GM15510 (cell line): Measurements from ENCODE around the gene LYPLA2.
A peak's percentile ranks its signal among the peaks of the same experiment; 100 is the strongest.

Source experiments
- POLR2A ChIP-seq: IDR thresholded peaks from 3 replicates; pipeline ENCODE4 v1.6.1; 2011; ENCODE audit warnings: borderline replicate concordance; ENCODE audit not compliant: insufficient read length; ENCODE audit errors: extremely low read depth

The LYPLA2 gene

DNA sequence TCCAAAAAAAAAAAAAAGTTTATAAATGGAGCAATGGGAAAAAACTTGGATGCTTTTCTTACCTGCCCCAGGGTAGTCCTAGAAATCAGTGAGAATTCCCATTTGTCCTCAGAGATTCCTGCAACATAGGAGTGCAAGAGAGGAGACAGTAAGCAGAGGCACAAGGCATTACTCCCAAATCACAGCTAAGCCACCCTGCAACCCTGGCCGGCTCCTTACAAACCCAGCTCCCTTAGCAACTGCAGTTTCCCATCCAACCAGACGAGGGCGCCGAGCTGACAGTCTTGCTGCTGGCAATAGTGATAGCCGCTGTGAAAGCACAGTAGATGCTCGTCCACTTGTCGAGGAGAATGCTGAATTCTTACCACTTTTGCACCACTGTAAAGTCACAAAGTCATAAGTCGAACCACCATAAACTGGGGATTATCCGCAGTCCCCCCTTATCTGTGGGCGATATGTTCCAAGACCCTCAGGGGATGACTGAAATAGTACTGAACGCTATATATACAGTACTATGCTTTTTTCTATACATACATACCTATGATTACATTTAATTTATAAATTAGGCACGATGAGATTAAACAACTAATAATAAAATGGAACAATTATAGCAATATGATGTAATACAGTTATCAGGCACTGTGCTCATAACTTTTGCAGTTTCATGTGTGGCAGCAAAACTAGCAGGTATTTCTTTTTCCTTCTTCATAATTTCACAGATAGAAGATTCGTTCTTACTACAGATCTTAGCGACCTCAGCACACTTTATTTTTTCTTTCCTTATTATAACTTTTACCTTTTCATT, 18.7 kb upstream of the LYPLA2 start:
- no peak for TF ChIP-seq POLR2A

DNA sequence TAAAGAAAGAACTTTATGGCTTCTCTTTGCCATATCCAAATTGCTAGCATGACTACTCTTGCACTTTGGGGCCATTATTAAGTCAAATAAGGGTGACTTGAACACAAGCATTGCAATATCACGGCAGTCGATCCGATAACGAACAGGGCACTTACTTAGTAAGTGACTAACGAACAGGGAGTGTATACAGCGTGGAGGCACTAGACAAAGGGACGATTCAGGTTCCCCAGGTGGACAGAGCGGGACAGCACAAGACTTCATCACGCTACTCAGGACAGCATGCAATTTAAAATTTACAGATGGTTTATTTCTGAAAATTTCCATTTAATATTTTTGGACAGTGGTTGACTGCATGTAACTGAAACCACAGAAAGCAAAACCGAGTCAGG, 18.1 kb upstream of the LYPLA2 start:
- TF ChIP-seq POLR2A = no peak

DNA sequence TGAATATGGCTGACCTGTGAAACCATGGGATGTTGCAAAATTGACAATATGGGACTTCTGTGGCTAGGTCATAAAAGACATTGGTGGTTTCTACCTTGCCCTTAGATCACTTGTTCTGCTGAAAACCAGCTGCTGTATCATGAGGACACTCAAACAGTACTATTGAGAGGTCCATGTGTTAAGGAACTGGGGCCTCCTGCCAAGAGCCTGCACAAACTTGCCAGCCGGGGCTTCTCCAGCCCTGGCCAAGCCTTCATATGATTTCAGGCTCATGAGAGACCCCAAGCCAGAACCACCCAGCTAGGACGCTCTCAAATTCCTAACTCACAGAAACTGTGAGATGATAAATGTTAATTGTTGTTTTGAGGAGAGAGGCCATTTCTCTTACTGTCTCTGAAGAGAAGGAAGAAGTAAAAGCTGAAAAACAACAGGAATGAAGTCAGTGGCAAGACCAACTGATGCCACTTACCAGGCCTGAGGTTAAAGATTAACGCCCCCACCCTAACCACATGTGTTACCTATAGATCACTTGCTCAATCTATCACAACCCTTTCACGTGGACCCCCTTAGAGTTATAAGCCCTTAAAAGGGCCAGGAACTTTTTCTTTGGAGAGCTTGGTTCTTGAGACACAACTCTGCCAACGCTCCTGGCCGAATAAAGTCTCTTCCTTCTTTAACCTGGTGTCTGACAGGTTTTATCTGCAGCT, 16.6 kb upstream of the LYPLA2 start:
- TF ChIP-seq POLR2A = no peak

DNA sequence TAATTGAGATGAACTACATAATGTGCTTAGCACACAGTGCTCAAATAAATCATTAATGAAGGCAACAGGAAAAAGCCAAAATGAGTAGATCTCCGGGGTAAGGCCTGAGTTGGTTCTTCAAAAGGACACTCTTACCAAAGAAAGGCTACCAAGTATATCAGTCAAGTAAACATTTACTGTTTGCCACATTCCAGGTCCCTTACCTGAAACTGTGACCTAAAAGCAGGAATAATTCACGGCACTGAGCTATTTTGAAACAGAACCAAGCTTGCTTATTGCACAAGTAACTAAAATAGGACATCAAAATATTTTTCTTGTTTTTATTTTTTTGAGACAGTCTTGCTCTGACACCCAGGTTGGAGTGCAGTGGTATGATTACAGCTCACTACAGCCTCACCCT, 14.7 kb upstream of the LYPLA2 start:
- TF ChIP-seq POLR2A = no peak

DNA sequence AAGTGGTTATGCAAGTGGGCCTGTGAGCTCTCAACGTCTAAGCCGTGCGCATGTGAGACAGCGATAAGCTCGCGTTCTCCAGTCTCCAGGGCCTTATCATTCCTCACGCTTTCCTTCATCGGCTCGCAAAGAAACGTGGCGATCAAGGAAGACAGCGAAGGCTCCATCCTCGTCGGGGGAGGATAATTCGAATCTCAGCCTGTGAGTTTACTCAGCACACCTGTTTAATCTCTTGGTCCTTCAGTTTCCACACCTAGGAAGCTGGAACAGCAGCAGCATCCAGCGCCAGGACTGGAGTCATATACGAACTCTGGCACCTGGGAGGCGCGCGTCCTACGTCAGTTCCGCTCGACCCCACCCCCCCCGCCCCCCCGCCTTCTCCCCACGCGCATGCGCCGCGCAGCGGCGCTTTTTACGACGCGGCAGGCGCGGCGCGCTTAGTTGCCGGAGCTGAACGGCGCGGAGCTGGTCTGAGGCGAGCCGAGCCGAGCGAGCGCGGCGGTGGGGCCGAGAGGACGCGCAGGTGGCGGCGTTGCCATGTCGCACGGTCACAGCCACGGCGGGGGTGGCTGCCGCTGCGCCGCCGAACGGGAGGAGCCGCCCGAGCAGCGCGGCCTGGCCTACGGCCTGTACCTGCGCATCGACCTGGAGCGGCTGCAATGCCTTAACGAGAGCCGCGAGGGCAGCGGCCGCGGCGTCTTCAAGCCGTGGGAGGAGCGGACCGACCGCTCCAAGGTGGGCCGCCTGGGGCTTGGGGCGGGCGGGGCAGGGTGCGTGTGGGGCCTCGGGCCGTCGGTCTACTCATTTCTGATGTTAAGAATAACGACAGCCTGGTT, 12.7 kb upstream of the LYPLA2 start, which contains the start of gene PITHD1:
Gene PITHD1 (plus strand): TSS at position 440 of the 836 bp plus-strand sequence. CDS start 98 bp downstream, at position 538.
- TF ChIP-seq POLR2A = peak; percentile 98

DNA sequence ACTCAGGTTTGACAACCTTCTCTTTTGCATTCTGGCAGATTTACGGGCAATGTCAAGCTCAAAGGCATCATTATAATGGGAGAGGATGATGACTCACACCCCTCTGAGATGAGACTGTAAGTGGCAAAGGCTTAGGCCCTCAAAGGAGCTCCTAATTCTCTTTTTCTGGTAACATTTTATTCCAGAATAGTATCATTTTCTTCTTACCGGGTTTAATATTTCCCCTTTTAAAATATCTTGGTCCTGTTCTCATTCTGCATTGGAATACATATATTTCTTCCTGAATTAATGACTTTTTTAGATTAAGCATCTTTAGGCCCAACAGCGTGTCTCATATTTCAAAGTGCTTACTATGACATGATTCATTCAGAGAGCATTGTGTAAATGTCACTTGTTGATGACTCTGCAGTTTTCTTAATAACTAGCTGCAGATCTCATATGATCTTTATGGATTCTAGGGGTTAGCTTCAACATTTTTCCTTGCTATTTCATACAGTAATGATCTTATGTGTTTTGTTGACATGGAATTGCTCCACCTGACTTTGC, 11.0 kb upstream of the LYPLA2 start:
- no peak for TF ChIP-seq POLR2A

DNA sequence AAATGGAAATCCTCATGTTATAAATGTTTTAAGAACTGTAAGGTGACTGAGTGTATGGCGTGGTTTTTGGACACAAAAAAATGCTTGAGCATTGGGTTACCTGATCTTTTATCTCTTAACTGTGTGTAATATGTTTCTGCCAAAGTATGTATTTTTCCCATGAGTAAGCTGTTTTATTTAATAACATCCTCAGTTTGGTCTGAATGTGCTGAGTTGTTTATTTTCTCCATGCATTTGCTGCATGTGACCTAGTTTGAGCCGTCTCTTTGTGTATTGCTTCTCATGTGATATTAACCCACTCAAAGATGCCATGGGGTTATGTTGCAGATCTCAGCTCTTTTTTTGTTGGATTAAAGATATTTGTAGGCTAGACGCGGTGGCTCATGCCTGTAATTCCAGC, 6.1 kb upstream of the LYPLA2 start:
- TF ChIP-seq POLR2A = no peak

DNA sequence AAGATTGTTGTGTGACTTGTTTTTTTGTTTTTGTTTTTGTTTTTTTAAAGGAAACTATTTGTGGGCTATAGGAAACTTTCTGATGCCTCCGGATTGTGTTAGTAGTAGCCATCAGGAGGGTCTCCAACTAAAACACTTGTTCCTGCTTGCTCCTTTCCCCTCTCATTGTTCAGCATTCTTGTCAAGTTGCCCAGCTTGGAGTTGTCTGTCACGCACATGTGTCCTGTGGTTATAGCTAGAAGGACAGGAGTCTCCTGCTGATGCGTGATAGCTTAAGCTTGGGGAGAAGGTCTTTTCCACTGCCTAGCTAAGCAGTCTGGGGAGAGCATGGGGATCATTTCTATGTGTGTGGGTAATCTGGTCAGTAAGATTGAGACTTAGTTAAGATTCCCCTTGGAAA, 3.2 kb upstream of the LYPLA2 start:
- no peak for TF ChIP-seq POLR2A

DNA sequence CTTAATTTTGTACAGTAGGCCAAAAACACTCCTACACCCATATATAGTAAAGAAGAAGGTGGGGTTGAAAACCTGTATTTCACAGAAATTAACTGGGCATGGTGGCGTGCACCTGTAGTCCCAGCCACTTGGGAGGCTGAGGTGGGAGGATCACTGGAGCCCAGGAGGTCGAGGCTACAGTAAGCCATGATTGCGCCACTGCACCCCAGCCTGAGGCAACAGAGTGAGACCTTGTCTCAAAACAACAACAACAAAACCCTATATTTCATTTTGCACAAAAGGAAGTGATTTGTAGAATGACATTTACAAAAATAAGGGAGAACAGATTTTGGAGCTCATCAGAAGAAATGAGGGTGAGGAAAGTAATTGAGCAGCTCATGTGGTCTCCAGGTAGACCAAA, 2.2 kb upstream of the LYPLA2 start:
- TF ChIP-seq POLR2A = no peak

DNA sequence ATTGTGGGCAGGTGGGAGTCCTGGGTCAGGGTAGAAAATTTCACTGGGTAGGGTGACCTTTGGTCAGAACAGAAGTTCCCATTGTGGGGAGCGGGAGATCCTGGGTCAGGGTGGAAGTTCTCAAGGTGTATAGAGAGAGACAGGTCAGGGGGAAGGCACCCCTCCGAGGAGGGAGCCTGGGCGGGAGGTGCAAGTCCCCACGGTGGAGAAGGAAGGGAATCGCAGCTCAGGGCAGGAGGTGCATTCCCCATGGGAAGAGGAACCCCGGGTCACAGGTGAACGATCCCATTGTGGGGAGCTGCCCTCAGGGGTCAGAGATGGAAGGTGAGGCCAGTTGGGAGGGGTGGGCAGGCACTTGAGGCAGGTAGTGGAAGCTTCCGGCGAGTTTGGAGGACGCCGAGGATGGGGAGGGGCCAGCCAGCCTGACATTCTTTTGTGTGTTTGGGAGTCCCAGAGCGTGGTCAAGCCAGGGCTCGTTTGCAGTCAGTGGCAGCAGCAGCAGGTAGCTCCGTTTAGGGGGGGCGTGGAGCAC, 637 bp downstream of the LYPLA2 start:
- TF ChIP-seq POLR2A = no peak

DNA sequence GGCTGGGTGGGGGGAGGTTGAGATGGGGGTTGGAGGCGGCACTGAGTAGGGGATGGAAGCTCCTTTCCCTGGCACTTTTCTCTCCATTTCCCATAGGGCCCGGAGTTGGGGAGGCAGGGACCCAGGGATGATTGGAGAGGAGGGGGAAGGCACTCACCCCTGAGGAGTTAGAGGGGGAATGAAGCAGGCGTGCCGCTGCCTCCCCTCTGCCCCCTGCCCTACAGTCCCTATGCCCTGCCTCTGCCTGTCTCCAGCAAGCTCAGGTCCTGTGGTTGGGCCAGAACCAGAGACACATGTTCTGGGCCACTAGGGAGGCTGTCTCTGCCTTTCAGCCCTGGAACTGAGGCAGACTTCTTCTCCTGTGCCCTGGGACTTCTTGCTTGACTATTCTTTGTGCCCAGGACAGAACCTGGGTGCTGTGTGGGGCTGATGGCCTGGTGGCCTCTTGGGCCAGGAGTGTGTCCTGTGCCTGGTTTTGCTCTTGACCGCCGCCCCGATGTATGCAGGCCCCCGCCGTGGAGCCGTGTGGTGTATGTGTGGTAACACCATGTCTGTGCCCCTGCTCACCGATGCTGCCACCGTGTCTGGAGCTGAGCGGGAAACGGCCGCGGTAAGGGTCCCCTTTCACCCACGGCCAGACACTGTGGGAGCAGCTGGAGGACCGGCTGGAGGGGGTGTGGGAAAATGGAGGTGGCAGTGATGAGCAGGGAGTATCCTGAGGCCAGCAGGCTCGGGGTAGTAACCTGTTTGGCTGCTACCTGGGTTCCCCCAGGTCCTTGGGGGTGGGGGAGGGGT, 1.4 kb downstream of the LYPLA2 start:
- no peak for TF ChIP-seq POLR2A

DNA sequence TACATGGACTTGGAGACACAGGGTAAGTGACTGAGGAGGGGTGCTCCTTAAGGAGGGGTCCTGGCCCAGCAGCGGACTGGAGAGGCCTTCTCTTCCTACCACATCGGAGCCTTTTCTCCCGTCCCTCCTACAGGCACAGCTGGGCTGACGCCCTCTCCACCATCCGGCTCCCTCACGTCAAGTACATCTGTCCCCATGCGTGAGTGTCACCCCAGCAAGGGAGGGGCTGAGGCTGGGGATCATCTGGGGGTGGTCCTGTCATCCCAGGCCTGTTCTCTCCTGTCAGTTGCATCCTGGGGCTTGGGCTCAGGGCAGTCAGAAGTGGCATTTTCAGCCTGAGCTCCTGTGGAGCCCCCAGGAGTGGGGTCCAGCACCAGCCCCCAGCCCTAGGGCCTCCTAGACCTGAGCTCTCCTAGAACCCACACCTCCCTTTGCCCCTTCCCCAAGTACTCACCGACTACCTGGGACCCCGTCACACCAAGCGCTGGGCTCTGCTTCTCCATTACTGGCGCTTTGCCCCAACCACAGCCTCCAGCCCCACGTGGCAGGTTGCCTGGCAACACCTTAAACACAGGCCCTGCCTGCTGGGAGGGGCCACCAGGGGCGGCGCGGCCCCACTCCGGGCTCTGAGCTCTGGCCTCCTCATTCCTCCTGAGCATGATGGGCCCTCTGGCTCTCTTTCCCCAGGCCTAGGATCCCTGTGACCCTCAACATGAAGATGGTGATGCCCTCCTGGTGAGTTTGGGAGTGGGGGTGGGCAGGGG, 2.3 kb downstream of the LYPLA2 start:
- TF ChIP-seq POLR2A = no peak
